ENCODE results near the gene ZNF343. TPM values are rescaled to one million over a fixed set of nuclear protein-coding genes. Genes with fewer than 3 reads are reported as not detected.
A peak's percentile ranks its signal among the peaks of the same experiment; 100 is the strongest.

ZNF343 gene
- total RNA-seq, 1 donor from 2014 or later, result 6.9 TPM

GRCh38 chr20:2469991-2470422, 38.7 kb downstream of the ZNF343 start:
- peak overlapping the region; percentile 79 for H3K4me3 ChIP-seq (ENCODE audit: low read depth, low read length)
- no peak for TF ChIP-seq CTCF (conservative IDR thresholded peaks at IDR 0.05; ENCODE audit: low read depth, low read length)
- no peak for DNase-seq (ENCODE audit: low read depth)

GRCh38 chr20:2468581-2469407, 39.9 kb downstream of the ZNF343 start:
- no peak for DNase-seq (ENCODE audit: low read depth)
- peak overlapping the region; percentile 79 for H3K4me3 ChIP-seq (ENCODE audit: low read depth, low read length)
- TF ChIP-seq CTCF (conservative IDR thresholded peaks at IDR 0.05; ENCODE audit: low read depth, low read length), result no peak

GRCh38 chr20:2467412-2467811, 41.3 kb downstream of the ZNF343 start:
- H3K4me3 ChIP-seq (ENCODE audit: low read depth, low read length), result no peak overlapping the region
- no peak for TF ChIP-seq CTCF (conservative IDR thresholded peaks at IDR 0.05; ENCODE audit: low read depth, low read length)
- DNase-seq (ENCODE audit: low read depth), result no peak

- no peak for DNase-seq (ENCODE audit: low read depth)
- no peak for TF ChIP-seq CTCF (conservative IDR thresholded peaks at IDR 0.05; ENCODE audit: low read depth, low read length)
- H3K4me3 ChIP-seq (ENCODE audit: low read depth, low read length), result no peak overlapping the region
Observed at GRCh38 chr20:2465100-2465499, 43.6 kb downstream of the ZNF343 start.

- TF ChIP-seq CTCF (conservative IDR thresholded peaks at IDR 0.05; ENCODE audit: low read depth, low read length), result no peak
- no peak overlapping the region for H3K4me3 ChIP-seq (ENCODE audit: low read depth, low read length)
- DNase-seq (ENCODE audit: low read depth), result no peak
Observed at GRCh38 chr20:2463616-2464365, 44.9 kb downstream of the ZNF343 start.

GRCh38 chr20:2462484-2462883, 46.2 kb downstream of the ZNF343 start:
- no peak overlapping the region for H3K4me3 ChIP-seq (ENCODE audit: low read depth, low read length)
- no peak for TF ChIP-seq CTCF (conservative IDR thresholded peaks at IDR 0.05; ENCODE audit: low read depth, low read length)
- DNase-seq (ENCODE audit: low read depth), result no peak
